K562 (cell line): ENCODE results near the gene FRMD4B. TPM values are rescaled to one million over a fixed set of nuclear protein-coding genes. Genes with fewer than 3 reads are reported as not detected.

Experiments
- ATAC-seq: fragments of 200-7000 bp; cut with Tn5 transposase; 3 replicates; pipeline ENCODE4 v1.9.1; 2020; ENCODE audit warnings: moderate library complexity
- BruUV-seq: library from RNA; stranded (reverse); fragments of 400-500 nt; replicated peaks from 2 replicates; lab custom pipeline; 2021; lab: Mats Ljungman, UMichigan
- CTCF ChIA-PET: fragments of 300-600 bp; formaldehyde crosslinking; extraction: SDS; loops from one replicate; lab custom pipeline; 2021; ENCODE audit warnings: low intra/inter-chr PET ratio; lab: Yijun Ruan, JAX
- POLR2A ChIA-PET: fragments of 300-600, 350-650 bp; sonication (Branson Sonifier 250); formaldehyde crosslinking; extraction: SDS; loops from one replicate; lab custom pipeline; 2021; ENCODE audit warnings: antibody characterized with exemption, inconsistent platforms; lab: Yijun Ruan, JAX
- DNase-seq, 4 experiments: peaks; one replicate each; pipeline versions ENCODE4 v3.0.0 to v3.0.0-alpha.2; 2011 to 2018; ENCODE audit warnings: low spot score in 3 of 4, mixed read lengths in 3 of 4; ENCODE audit errors: extremely low read depth in 1 of 4
- FAIRE-seq: peaks from 2 replicates; lab custom pipeline; 2011; peaks lifted over from hg19 to GRCh38; lab: Jason Lieb, UNC
- H2AFZ ChIP-seq: 2 replicates; pipeline ENCODE4 v1.6.0; 2011; ENCODE audit warnings: low read depth, low read length, control low read depth, inconsistent platforms
- H3K27ac ChIP-seq: fragments of 200-600 bp; 3 replicates; pipeline ENCODE4 v1.8.0; 2011; ENCODE audit warnings: low read depth, mild to moderate bottlenecking, control low read depth, inconsistent platforms, low read length, moderate library complexity, mixed read lengths; ENCODE audit errors: extremely low read depth
- H3K27me3 ChIP-seq, 2 experiments: fragments of 300-600 bp in 1 of 2; 2 replicates in 1 of 2; 3 replicates in 1 of 2; pipeline versions ENCODE4 v1.6.0 to v1.8.0; 2011; ENCODE audit warnings: inconsistent platforms in 2 of 2, low read length in 2 of 2, mild to moderate bottlenecking in 1 of 2, mixed read lengths in 1 of 2, moderate library complexity in 1 of 2; ENCODE audit not compliant: control insufficient read depth in 2 of 2, insufficient read depth in 2 of 2
- H3K36me3 ChIP-seq: fragments of 300-600 bp; 3 replicates; pipeline ENCODE4 v1.8.0; 2011; ENCODE audit warnings: mild to moderate bottlenecking, low read length, inconsistent platforms; ENCODE audit not compliant: control insufficient read depth, insufficient read depth
- H3K4me1 ChIP-seq, 2 experiments: fragments of 200-600 bp in 1 of 2; replicated peaks in 1 of 2; 2 replicates in 1 of 2; 3 replicates in 1 of 2; pipeline versions ENCODE4 v1.5.1 to v1.8.0; 2011; ENCODE audit warnings: inconsistent platforms in 2 of 2, low read length in 2 of 2, mild to moderate bottlenecking in 1 of 2, mixed read lengths in 1 of 2, moderate library complexity in 1 of 2; ENCODE audit not compliant: control insufficient read depth in 2 of 2, insufficient read depth in 2 of 2
- H3K4me2 ChIP-seq: 2 replicates; pipeline ENCODE4 v1.6.1; 2011; ENCODE audit warnings: low read length, control low read depth, inconsistent platforms, mixed read lengths; ENCODE audit not compliant: insufficient read depth
- H3K4me3 ChIP-seq: fragments of 200-600 bp; sonication (generic), shearing (Covaris generic); 2 replicates; pipeline ENCODE4 v1.5.1; 2016; ENCODE audit warnings: control low read depth, inconsistent platforms
- H3K79me2 ChIP-seq: fragments of 200-600 bp; 3 replicates; pipeline ENCODE4 v1.8.0; 2011; ENCODE audit warnings: low read length, inconsistent platforms; ENCODE audit not compliant: control insufficient read depth, insufficient read depth
- H3K9ac ChIP-seq, 2 experiments: 2 replicates each; pipeline versions ENCODE4 v1.6.0 to v1.6.1; 2011; ENCODE audit warnings: low read depth in 2 of 2, low read length in 2 of 2, control low read depth in 1 of 2, inconsistent platforms in 1 of 2, mild to moderate bottlenecking in 1 of 2, mixed read lengths in 1 of 2; ENCODE audit not compliant: insufficient read depth in 1 of 2
- H3K9me1 ChIP-seq: one replicate; pipeline ENCODE4 v1.6.0; 2011; ENCODE audit warnings: inconsistent platforms, mild to moderate bottlenecking, low read length, moderate library complexity; ENCODE audit not compliant: control insufficient read depth, insufficient read depth
- H3K9me3 ChIP-seq: replicated peaks from 2 replicates; pipeline ENCODE4 v1.5.1; 2011; ENCODE audit warnings: low read depth, low read length, inconsistent platforms; ENCODE audit not compliant: control insufficient read depth, insufficient read depth
- H4K20me1 ChIP-seq: replicated peaks from 2 replicates; pipeline ENCODE4 v1.6.1; 2011; ENCODE audit warnings: low read length, inconsistent platforms, mixed read lengths; ENCODE audit not compliant: control insufficient read depth, insufficient read depth
- CBFB ChIP-seq: sonication (generic); formaldehyde crosslinking; IDR thresholded peaks from 2 replicates; pipeline ENCODE4 v1.4.0; 2020; ENCODE audit warnings: mild to moderate bottlenecking, missing genetic modification reagents
- CREB1 ChIP-seq, 2 experiments: sonication (generic) in 1 of 2; formaldehyde crosslinking in 1 of 2; IDR thresholded peaks; 2 replicates each; pipeline versions ENCODE4 v1.6.1 to v1.8.0; 2012 to 2022; ENCODE audit warnings: inconsistent platforms in 1 of 2, mild to moderate bottlenecking in 1 of 2, missing genetic modification reagents in 1 of 2, moderate library complexity in 1 of 2
- CXXC5 ChIP-seq: fragments of 250-450 bp; sonication (Bioruptor Pico); IDR thresholded peaks from 2 replicates; pipeline ENCODE4 v1.8.0; 2022; ENCODE audit warnings: inconsistent platforms, mild to moderate bottlenecking, moderate library complexity
- HEY1 ChIP-seq: fragments of 250-450 bp; sonication (Bioruptor Pico); IDR thresholded peaks from 2 replicates; pipeline ENCODE4 v1.5.0; 2020; ENCODE audit warnings: mild to moderate bottlenecking, moderate library complexity, borderline replicate concordance
- NCOA6 ChIP-seq: fragments of 450-650 bp; IDR thresholded peaks from 2 replicates; pipeline ENCODE4 v1.6.1; 2017; ENCODE audit warnings: mild to moderate bottlenecking
- NCOR1 ChIP-seq: fragments of 450-650 bp; IDR thresholded peaks from 2 replicates; pipeline ENCODE4 v1.6.1; 2016; ENCODE audit warnings: mild to moderate bottlenecking, moderate library complexity
- NR1H2 ChIP-seq: sonication (generic); formaldehyde crosslinking; IDR thresholded peaks from 2 replicates; pipeline ENCODE4 v1.4.0; 2020; ENCODE audit warnings: mild to moderate bottlenecking, missing genetic modification reagents
- RFX7 ChIP-seq: fragments of 250-450 bp; sonication (Bioruptor Pico); IDR thresholded peaks from 2 replicates; pipeline ENCODE4 v1.5.1; 2021; ENCODE audit warnings: mild to moderate bottlenecking
- SIX5 ChIP-seq, 2 experiments: IDR thresholded peaks; 2 replicates each; pipeline ENCODE4 v1.6.1; 2011; ENCODE audit warnings: low read length in 2 of 2, borderline replicate concordance in 1 of 2, low read depth in 1 of 2, mild to moderate bottlenecking in 1 of 2, moderate library complexity in 1 of 2; ENCODE audit not compliant: insufficient read depth in 1 of 2
- SRSF7 ChIP-seq: fragments of 200-400 bp; formaldehyde crosslinking; optimal IDR thresholded peaks from 2 replicates; pipeline ENCODE3; 2017; ENCODE audit warnings: mild to moderate bottlenecking, low read depth, low read length
- TAL1 ChIP-seq: fragments of 450-650 bp; IDR thresholded peaks from 2 replicates; pipeline ENCODE4 v1.6.1; 2016; ENCODE audit warnings: mild to moderate bottlenecking
- TARDBP ChIP-seq: fragments of 450-650 bp; IDR thresholded peaks from 2 replicates; pipeline ENCODE4 v1.6.1; 2016
- TSHZ1 ChIP-seq: fragments of 250-450 bp; sonication (Bioruptor Pico); IDR thresholded peaks from 2 replicates; pipeline ENCODE4 v1.4.0; 2020; ENCODE audit warnings: mild to moderate bottlenecking, moderate library complexity
- ZHX1 ChIP-seq: fragments of 150-350 bp; conservative IDR thresholded peaks from 2 replicates; pipeline ENCODE4 v1.6.1; 2014; ENCODE audit warnings: low read length
- ZSCAN29 ChIP-seq: fragments of 450-650 bp; IDR thresholded peaks from 2 replicates; pipeline ENCODE4 v1.6.1; 2017
- WGBS: fragments of 100-300 bp; shearing (Covaris generic); methylation state at CpG from one replicate; pipeline ENCODE4 v1.1.6; 2016; ENCODE audit warnings: low coverage, mixed read lengths; ENCODE audit not compliant: insufficient coverage; ENCODE audit errors: missing lambda C conversion rate; 5-methylcytosine and 5-hydroxymethylcytosine counted together
- in situ Hi-C: fragments of 300-500 bp; cut with MboI; formaldehyde crosslinking; loops from 4 replicates; pipeline ENCODE4 v1.15.0; 2018; ENCODE audit warnings: inconsistent platforms, mixed read lengths
- intact Hi-C: fragments of 100-400 bp; cut with micrococcal nuclease; formaldehyde crosslinking; loops from 2 replicates; pipeline ENCODE4 v1.14.2; 2022
- polyA plus RNA-seq, 8 experiments: library from polyadenylated mRNA; depleted of rRNA in 4 of 8; stranded (reverse) in 5 of 8; unstranded in 3 of 8; fragments of >200 nt; fragmentation: Nextera tagmentation in 2 of 8; fragmentation: Illumina TruSeq in 1 of 8; extraction: Ambion mirVana in 2 of 8; extraction: Trizol in 1 of 8; gene quantifications; 2 replicates each; pipeline versions ENCODE4 v1.2.1 to v1.2.3, GENCODE V29; 2011 to 2014; ENCODE audit warnings: inconsistent platforms in 1 of 8, missing spikeins in 1 of 8
- total RNA-seq, 7 experiments: library from RNA; depleted of rRNA in 6 of 7; stranded (reverse); fragments of >200 nt in 6 of 7; fragmentation: Illumina TruSeq in 2 of 7; extraction: Trizol in 2 of 7; gene quantifications; 2 replicates each; pipeline versions ENCODE4 v1.2.1 to v1.2.3, GENCODE V29; 2011 to 2021; ENCODE audit warnings: low replicate concordance in 1 of 7

Gene FRMD4B
- total and polyA plus RNA-seq, 9 of the 15 experiments (the other 6 are each of a cell fraction or from before 2014, with no cell fraction given), result 0.03 to 0.09 (median 0.04) TPM; not detected in 3

- no peak for TF ChIP-seq NR1H2
- TF ChIP-seq TAL1, result no peak
- no peak for TF ChIP-seq ZHX1
- no peak for TF ChIP-seq CXXC5 (CRISPR knock-in tag)
- no peak for TF ChIP-seq SIX5 (IDR thresholded peaks at IDR 0.05; ENCODE audit: borderline replicate concordance in 1 of 2, insufficient read depth in 1 of 2, low read depth in 1 of 2, low read length in 2 of 2)
- TF ChIP-seq CREB1 (IDR thresholded peaks at IDR 0.05), result no peak
- no peak for TF ChIP-seq CREB1 (CRISPR knock-in tag; IDR thresholded peaks at IDR 0.05)
These were observed 259.7 kb downstream of the FRMD4B start (continued) for GRCh38 chr3:69126216-69126615.

- no peaks in the 10 kb centered on the region for H3K9me1 ChIP-seq
- H3K36me3 ChIP-seq, result no peaks in the 10 kb centered on the region
- H3K4me3 ChIP-seq, result no peak within 1 kb of the TSS
- BruUV-seq, result no TSS peak
- H3K27ac ChIP-seq, result no peak within 1 kb of the TSS
- ChIA-PET POLR2A (no interaction called here), CTCF (no interaction called here)
- H3K27me3 ChIP-seq, result no peaks in the 10 kb centered on the region; a peak in 1 of 5 replicates
- intact Hi-C loops, result no loop called here
- DNase-seq (no peak), FAIRE-seq (no peak), ATAC-seq (no peak)
- in situ Hi-C loops, result no loop called here
- H3K9me3 ChIP-seq, result no peaks in the 10 kb centered on the region
- 33% methylated on average over 3 of the region's 3 CpGs for WGBS
- no peak within 1 kb of the TSS for H3K4me2 ChIP-seq
- no peaks in the 10 kb centered on the region for H4K20me1 ChIP-seq
- no peaks in the 10 kb centered on the region; a peak in 1 of 5 replicates for H3K4me1 ChIP-seq
- no peaks in the 10 kb centered on the region for H3K79me2 ChIP-seq
- no peak within 1 kb of the TSS for H2AFZ ChIP-seq
- no peak within 1 kb of the TSS for H3K9ac ChIP-seq
- TF ChIP-seq HEY1 (CRISPR knock-in tag) (no peak), NCOA6 (no peak), CBFB (no peak), TSHZ1 (CRISPR knock-in tag) (no peak), TARDBP (no peak), SRSF7 (no peak), RFX7 (no peak), ZSCAN29 (no peak), NCOR1 (no peak)
These were observed 263.5 kb downstream of the FRMD4B start, which contains the start of gene LMOD3 for GRCh38 chr3:69122403-69122802. LMOD3 (minus strand) TSS chr3:69122595; CDS start chr3:69122386, 209 bp downstream.
